K562 (cell line): ENCODE data around the gene NIPBL. TPM values are rescaled to one million over a fixed set of nuclear protein-coding genes. Genes with fewer than 3 reads are reported as not detected.

Experiments used
- ATAC-seq: fragments of 200-7000 bp; cut with Tn5 transposase; 3 replicates; pipeline ENCODE4 v1.9.1; 2020; ENCODE audit warnings: moderate library complexity
- BruUV-seq: library from RNA; stranded (reverse); fragments of 400-500 nt; replicated peaks from 2 replicates; lab custom pipeline; 2021; lab: Mats Ljungman, UMichigan
- CTCF ChIA-PET: fragments of 300-600 bp; formaldehyde crosslinking; extraction: SDS; loops from one replicate; lab custom pipeline; 2021; ENCODE audit warnings: low intra/inter-chr PET ratio; lab: Yijun Ruan, JAX
- POLR2A ChIA-PET: fragments of 300-600, 350-650 bp; sonication (Branson Sonifier 250); formaldehyde crosslinking; extraction: SDS; loops from one replicate; lab custom pipeline; 2021; ENCODE audit warnings: antibody characterized with exemption, inconsistent platforms; lab: Yijun Ruan, JAX
- DNase-seq, 4 experiments: peaks; one replicate each; pipeline versions ENCODE4 v3.0.0 to v3.0.0-alpha.2; 2011 to 2018; ENCODE audit warnings: low spot score in 3 of 4, mixed read lengths in 3 of 4; ENCODE audit errors: extremely low read depth in 1 of 4
- FAIRE-seq: peaks from 2 replicates; lab custom pipeline; 2011; peaks lifted over from hg19 to GRCh38; lab: Jason Lieb, UNC
- H2AFZ ChIP-seq: 2 replicates; pipeline ENCODE4 v1.6.0; 2011; ENCODE audit warnings: low read depth, low read length, control low read depth, inconsistent platforms
- H3K27ac ChIP-seq: fragments of 200-600 bp; 3 replicates; pipeline ENCODE4 v1.8.0; 2011; ENCODE audit warnings: low read depth, mild to moderate bottlenecking, control low read depth, inconsistent platforms, low read length, moderate library complexity, mixed read lengths; ENCODE audit errors: extremely low read depth
- H3K27me3 ChIP-seq, 2 experiments: fragments of 300-600 bp in 1 of 2; 2 replicates in 1 of 2; 3 replicates in 1 of 2; pipeline versions ENCODE4 v1.6.0 to v1.8.0; 2011; ENCODE audit warnings: inconsistent platforms in 2 of 2, low read length in 2 of 2, mild to moderate bottlenecking in 1 of 2, mixed read lengths in 1 of 2, moderate library complexity in 1 of 2; ENCODE audit not compliant: control insufficient read depth in 2 of 2, insufficient read depth in 2 of 2
- H3K36me3 ChIP-seq: fragments of 300-600 bp; 3 replicates; pipeline ENCODE4 v1.8.0; 2011; ENCODE audit warnings: mild to moderate bottlenecking, low read length, inconsistent platforms; ENCODE audit not compliant: control insufficient read depth, insufficient read depth
- H3K4me1 ChIP-seq, 2 experiments: fragments of 200-600 bp in 1 of 2; replicated peaks in 1 of 2; 2 replicates in 1 of 2; 3 replicates in 1 of 2; pipeline versions ENCODE4 v1.5.1 to v1.8.0; 2011; ENCODE audit warnings: inconsistent platforms in 2 of 2, low read length in 2 of 2, mild to moderate bottlenecking in 1 of 2, mixed read lengths in 1 of 2, moderate library complexity in 1 of 2; ENCODE audit not compliant: control insufficient read depth in 2 of 2, insufficient read depth in 2 of 2
- H3K4me2 ChIP-seq: 2 replicates; pipeline ENCODE4 v1.6.1; 2011; ENCODE audit warnings: low read length, control low read depth, inconsistent platforms, mixed read lengths; ENCODE audit not compliant: insufficient read depth
- H3K4me3 ChIP-seq: fragments of 200-600 bp; sonication (generic), shearing (Covaris generic); 2 replicates; pipeline ENCODE4 v1.5.1; 2016; ENCODE audit warnings: control low read depth, inconsistent platforms
- H3K79me2 ChIP-seq: fragments of 200-600 bp; 3 replicates; pipeline ENCODE4 v1.8.0; 2011; ENCODE audit warnings: low read length, inconsistent platforms; ENCODE audit not compliant: control insufficient read depth, insufficient read depth
- H3K9ac ChIP-seq, 2 experiments: 2 replicates each; pipeline versions ENCODE4 v1.6.0 to v1.6.1; 2011; ENCODE audit warnings: low read depth in 2 of 2, low read length in 2 of 2, control low read depth in 1 of 2, inconsistent platforms in 1 of 2, mild to moderate bottlenecking in 1 of 2, mixed read lengths in 1 of 2; ENCODE audit not compliant: insufficient read depth in 1 of 2
- H3K9me1 ChIP-seq: one replicate; pipeline ENCODE4 v1.6.0; 2011; ENCODE audit warnings: inconsistent platforms, mild to moderate bottlenecking, low read length, moderate library complexity; ENCODE audit not compliant: control insufficient read depth, insufficient read depth
- H3K9me3 ChIP-seq: replicated peaks from 2 replicates; pipeline ENCODE4 v1.5.1; 2011; ENCODE audit warnings: low read depth, low read length, inconsistent platforms; ENCODE audit not compliant: control insufficient read depth, insufficient read depth
- H4K20me1 ChIP-seq: replicated peaks from 2 replicates; pipeline ENCODE4 v1.6.1; 2011; ENCODE audit warnings: low read length, inconsistent platforms, mixed read lengths; ENCODE audit not compliant: control insufficient read depth, insufficient read depth
- ATF7 ChIP-seq: fragments of 450-650 bp; IDR thresholded peaks from 2 replicates; pipeline ENCODE4 v1.7.1; 2014; ENCODE audit warnings: mild to moderate bottlenecking, moderate library complexity
- CEBPB ChIP-seq: fragments of 450-650 bp; IDR thresholded peaks from 2 replicates; pipeline ENCODE4 v1.6.1; 2016; ENCODE audit warnings: missing genetic modification characterization, missing compliant biosample characterization
- CHD1 ChIP-seq: fragments of 200-600 bp; sonication (generic); IDR thresholded peaks from one replicate; pipeline ENCODE4 v1.6.1; 2012; ENCODE audit warnings: mild to moderate bottlenecking, moderate library complexity, low read length, inconsistent platforms
- HOXB6 ChIP-seq: fragments of 250-450 bp; sonication (Bioruptor Pico); IDR thresholded peaks from 2 replicates; pipeline ENCODE4 v1.5.1; 2022; ENCODE audit warnings: mild to moderate bottlenecking, borderline replicate concordance
- ZNF316 ChIP-seq: fragments of 450-650 bp; IDR thresholded peaks from 2 replicates; pipeline ENCODE4 v1.6.1; 2016
- WGBS: fragments of 100-300 bp; shearing (Covaris generic); methylation state at CpG from one replicate; pipeline ENCODE4 v1.1.6; 2016; ENCODE audit warnings: low coverage, mixed read lengths; ENCODE audit not compliant: insufficient coverage; ENCODE audit errors: missing lambda C conversion rate; 5-methylcytosine and 5-hydroxymethylcytosine counted together
- in situ Hi-C: fragments of 300-500 bp; cut with MboI; formaldehyde crosslinking; loops from 4 replicates; pipeline ENCODE4 v1.15.0; 2018; ENCODE audit warnings: inconsistent platforms, mixed read lengths
- intact Hi-C: fragments of 100-400 bp; cut with micrococcal nuclease; formaldehyde crosslinking; loops from 2 replicates; pipeline ENCODE4 v1.14.2; 2022
- polyA plus RNA-seq, 8 experiments: library from polyadenylated mRNA; depleted of rRNA in 4 of 8; stranded (reverse) in 5 of 8; unstranded in 3 of 8; fragments of >200 nt; fragmentation: Nextera tagmentation in 2 of 8; fragmentation: Illumina TruSeq in 1 of 8; extraction: Ambion mirVana in 2 of 8; extraction: Trizol in 1 of 8; gene quantifications; 2 replicates each; pipeline versions ENCODE4 v1.2.1 to v1.2.3, GENCODE V29; 2011 to 2014; ENCODE audit warnings: inconsistent platforms in 1 of 8, missing spikeins in 1 of 8
- total RNA-seq, 7 experiments: library from RNA; depleted of rRNA in 6 of 7; stranded (reverse); fragments of >200 nt in 6 of 7; fragmentation: Illumina TruSeq in 2 of 7; extraction: Trizol in 2 of 7; gene quantifications; 2 replicates each; pipeline versions ENCODE4 v1.2.1 to v1.2.3, GENCODE V29; 2011 to 2021; ENCODE audit warnings: low replicate concordance in 1 of 7
- TF ChIP-seq, protein P1 (sequence below): fragments of 450-650 bp; IDR thresholded peaks from 2 replicates; pipeline ENCODE4 v1.7.1; 2018; ENCODE audit warnings: mild to moderate bottlenecking, low read depth; ENCODE audit not compliant: partially characterized antibody

The NIPBL gene
- total and polyA plus RNA-seq, 9 of the 15 experiments (the other 6 are each of a cell fraction or from before 2014, with no cell fraction given), result 12.9 to 56.7 (median 38.9) TPM

GRCh38 chr5:36934740-36935356 lies 58.3 kb downstream of the NIPBL start:
- DNase-seq (no peak), FAIRE-seq (no peak), ATAC-seq (no peak; the same call in 2 of the 3 replicates)
- no peaks in the 10 kb centered on the region for H3K9me3 ChIP-seq
- H3K27me3 ChIP-seq, result no peaks in the 10 kb centered on the region
- in situ Hi-C loops, result no loop called here
- 95% methylated on average over 3 of the region's 3 CpGs for WGBS
- no TSS peak for BruUV-seq
- H3K79me2 ChIP-seq, result peaks cover 100% of the 10 kb centered on the region
- no peaks in the 10 kb centered on the region for H3K36me3 ChIP-seq
- ChIA-PET POLR2A (interaction anchor here (1.0 to 1.1 kb wide), 2 partner anchors 11 kb away, joined by 3 read pairs; no protein-coding TSS in a partner anchor), CTCF (no interaction called here)
- H3K9ac ChIP-seq, result no peak overlapping the region
- no peak overlapping the region for H3K4me3 ChIP-seq
- no peak overlapping the region for H3K4me2 ChIP-seq
- H3K9me1 ChIP-seq, result no peaks in the 10 kb centered on the region
- no peak for TF ChIP-seq ZNF316
- no peak for TF ChIP-seq CHD1
- TF ChIP-seq CEBPB (tag), result peak; percentile 42; the same call in 1 of the 2 replicates
- H3K27ac ChIP-seq, result no peak overlapping the region
- intact Hi-C loops, result no loop called here
- peaks cover 3% of the 10 kb centered on the region; the same call in 1 of the 2 replicates for H4K20me1 ChIP-seq
- no peak overlapping the region for H2AFZ ChIP-seq
- H3K4me1 ChIP-seq, result no peaks in the 10 kb centered on the region; a peak in 1 of 5 replicates

DNA sequence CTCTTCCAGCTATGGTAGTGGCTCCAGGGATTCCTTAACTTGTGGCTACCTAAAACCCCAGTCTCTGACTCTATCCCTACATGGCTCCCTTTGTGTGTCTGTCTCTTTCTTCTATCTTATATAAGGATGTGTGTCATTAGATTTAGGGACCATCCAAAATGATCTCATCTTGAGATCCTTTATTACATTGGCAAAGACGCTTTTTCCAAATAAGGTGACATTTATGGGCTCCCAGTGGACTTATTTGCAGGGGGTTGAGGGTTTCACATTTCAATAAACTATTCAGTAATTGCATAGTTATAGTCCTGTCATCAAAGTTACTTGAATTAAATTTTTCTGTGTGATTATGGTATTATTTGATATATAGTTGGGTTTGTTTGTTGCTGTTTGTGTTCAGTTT lies 59.2 kb downstream of the NIPBL start:
- ATAC-seq, result no peak
- H3K4me2 ChIP-seq, result no peak overlapping the region
- intact Hi-C loops (no loop called here), in situ Hi-C loops (no loop called here)
- BruUV-seq, result no TSS peak
- ChIA-PET CTCF (no interaction called here), POLR2A (interaction anchor here (1.0 kb wide), 1 partner anchor 12 kb away, joined by 3 read pairs; no protein-coding TSS in a partner anchor)
- no peak overlapping the region for H2AFZ ChIP-seq
- H3K9me3 ChIP-seq, result no peaks in the 10 kb centered on the region
- peaks cover 100% of the 10 kb centered on the region for H3K79me2 ChIP-seq
- DNase-seq, result no peak
- TF ChIP-seq HOXB6 (CRISPR knock-in tag), result no peak
- TF ChIP-seq, protein P1, sequence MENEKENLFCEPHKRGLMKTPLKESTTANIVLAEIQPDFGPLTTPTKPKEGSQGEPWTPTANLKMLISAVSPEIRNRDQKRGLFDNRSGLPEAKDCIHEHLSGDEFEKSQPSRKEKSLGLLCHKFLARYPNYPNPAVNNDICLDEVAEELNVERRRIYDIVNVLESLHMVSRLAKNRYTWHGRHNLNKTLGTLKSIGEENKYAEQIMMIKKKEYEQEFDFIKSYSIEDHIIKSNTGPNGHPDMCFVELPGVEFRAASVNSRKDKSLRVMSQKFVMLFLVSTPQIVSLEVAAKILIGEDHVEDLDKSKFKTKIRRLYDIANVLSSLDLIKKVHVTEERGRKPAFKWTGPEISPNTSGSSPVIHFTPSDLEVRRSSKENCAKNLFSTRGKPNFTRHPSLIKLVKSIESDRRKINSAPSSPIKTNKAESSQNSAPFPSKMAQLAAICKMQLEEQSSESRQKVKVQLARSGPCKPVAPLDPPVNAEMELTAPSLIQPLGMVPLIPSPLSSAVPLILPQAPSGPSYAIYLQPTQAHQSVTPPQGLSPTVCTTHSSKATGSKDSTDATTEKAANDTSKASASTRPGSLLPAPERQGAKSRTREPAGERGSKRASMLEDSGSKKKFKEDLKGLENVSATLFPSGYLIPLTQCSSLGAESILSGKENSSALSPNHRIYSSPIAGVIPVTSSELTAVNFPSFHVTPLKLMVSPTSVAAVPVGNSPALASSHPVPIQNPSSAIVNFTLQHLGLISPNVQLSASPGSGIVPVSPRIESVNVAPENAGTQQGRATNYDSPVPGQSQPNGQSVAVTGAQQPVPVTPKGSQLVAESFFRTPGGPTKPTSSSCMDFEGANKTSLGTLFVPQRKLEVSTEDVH, result no peak
- no peak for TF ChIP-seq ATF7
- H4K20me1 ChIP-seq, result peaks cover 3% of the 10 kb centered on the region; the same call in 1 of the 2 replicates
- no peaks in the 10 kb centered on the region for H3K36me3 ChIP-seq
- H3K27ac ChIP-seq, result no peak overlapping the region
- H3K9me1 ChIP-seq, result no peaks in the 10 kb centered on the region
- no peaks in the 10 kb centered on the region for H3K27me3 ChIP-seq
- FAIRE-seq, result no peak
- WGBS, result 95% methylated on average over 1 of the region's 1 CpG
- H3K4me3 ChIP-seq, result no peak overlapping the region
- H3K4me1 ChIP-seq, result no peaks in the 10 kb centered on the region
- H3K9ac ChIP-seq, result no peak overlapping the region
